Activated CD4-positive, alpha-beta T cell treated with anti-CD3 and anti-CD28 coated beads, Interleukin-2, amount 10 ng/mL, durations not matched to agents 24 days and 14 days (primary cell): ENCODE data around the gene STPG4. TPM values are rescaled to one million over a fixed set of nuclear protein-coding genes. Genes with fewer than 3 reads are reported as not detected.
A peak's percentile ranks its signal among the peaks of the same experiment; 100 is the strongest.

Source experiments
- DNase-seq: peaks from one replicate; pipeline ENCODE4 v3.0.0; 2022
- H3K27ac Mint-ChIP-seq: one replicate; pipeline ENCODE4 v1.8.0; 2022; ENCODE audit warnings: mild to moderate bottlenecking, mixed read lengths
- H3K27me3 Mint-ChIP-seq: one replicate; pipeline ENCODE4 v1.8.0; 2022; ENCODE audit warnings: mixed read lengths
- H3K36me3 Mint-ChIP-seq: one replicate; pipeline ENCODE4 v1.8.0; 2022; ENCODE audit warnings: low read depth, mild to moderate bottlenecking, mixed read lengths
- H3K4me1 Mint-ChIP-seq: one replicate; pipeline ENCODE4 v1.8.0; 2021; ENCODE audit warnings: mixed read lengths
- H3K4me3 Mint-ChIP-seq: one replicate; pipeline ENCODE4 v1.8.0; 2022; ENCODE audit warnings: mild to moderate bottlenecking, moderate library complexity, mixed read lengths
- H3K9me3 Mint-ChIP-seq: one replicate; pipeline ENCODE4 v1.8.0; 2021; ENCODE audit warnings: mixed read lengths
- intact Hi-C: fragments of 100-400 bp; cut with micrococcal nuclease; formaldehyde crosslinking; loops from one replicate; pipeline ENCODE4 v1.15.1; 2023
- total RNA-seq: library from RNA; stranded (reverse); gene quantifications from 2 replicates; pipeline ENCODE4 v1.2.3, GENCODE V29; 2022

Gene STPG4
- total RNA-seq, 1 donor from 2014 or later, result 0.16 TPM

GRCh38 chr2:47050021-47050760 lies 104.9 kb downstream of the STPG4 start:
- Mint-ChIP-seq H3K4me1 (peaks cover 4% of the 10 kb centered on the region), H3K36me3 (peaks cover 41% of the 10 kb centered on the region), H3K27ac (peak overlapping the region; percentile 56), H3K4me3 (no peak overlapping the region), H3K27me3 (no peaks in the 10 kb centered on the region), H3K9me3 (no peaks in the 10 kb centered on the region)
- intact Hi-C loops, result no loop called here
- no peak for DNase-seq

- Mint-ChIP-seq H3K27me3 (no peaks in the 10 kb centered on the region), H3K36me3 (peaks cover 39% of the 10 kb centered on the region), H3K4me1 (peaks cover 4% of the 10 kb centered on the region), H3K27ac (no peak overlapping the region), H3K9me3 (no peaks in the 10 kb centered on the region), H3K4me3 (no peak overlapping the region)
- DNase-seq, result no peak
- intact Hi-C loops, result no loop called here
Measured at GRCh38 chr2:47049502-47049901, 105.6 kb downstream of the STPG4 start.

GRCh38 chr2:47048801-47049480 lies 106.2 kb downstream of the STPG4 start:
- no peak overlapping the region for H3K4me3 Mint-ChIP-seq
- H3K27ac Mint-ChIP-seq, result no peak overlapping the region
- no peak for DNase-seq
- H3K27me3 Mint-ChIP-seq, result no peaks in the 10 kb centered on the region
- intact Hi-C loops, result no loop called here
- H3K4me1 Mint-ChIP-seq, result peaks cover 4% of the 10 kb centered on the region
- H3K36me3 Mint-ChIP-seq, result peaks cover 41% of the 10 kb centered on the region
- no peaks in the 10 kb centered on the region for H3K9me3 Mint-ChIP-seq

GRCh38 chr2:47046271-47046670 lies 108.8 kb downstream of the STPG4 start:
- no peak overlapping the region for H3K4me3 Mint-ChIP-seq
- peaks cover 4% of the 10 kb centered on the region for H3K4me1 Mint-ChIP-seq
- no peaks in the 10 kb centered on the region for H3K9me3 Mint-ChIP-seq
- H3K27ac Mint-ChIP-seq, result no peak overlapping the region
- intact Hi-C loops, result no loop called here
- DNase-seq, result no peak
- H3K27me3 Mint-ChIP-seq, result no peaks in the 10 kb centered on the region
- H3K36me3 Mint-ChIP-seq, result peaks cover 31% of the 10 kb centered on the region

- intact Hi-C loops, result no loop called here
- peaks cover 33% of the 10 kb centered on the region for H3K36me3 Mint-ChIP-seq
- peaks cover 8% of the 10 kb centered on the region for H3K4me1 Mint-ChIP-seq
- H3K9me3 Mint-ChIP-seq, result no peaks in the 10 kb centered on the region
- H3K27ac Mint-ChIP-seq, result no peak overlapping the region
- no peaks in the 10 kb centered on the region for H3K27me3 Mint-ChIP-seq
- no peak for DNase-seq
- no peak overlapping the region for H3K4me3 Mint-ChIP-seq
Measured at GRCh38 chr2:47043891-47044239, 111.2 kb downstream of the STPG4 start.

GRCh38 chr2:47043142-47043890 lies 111.8 kb downstream of the STPG4 start:
- intact Hi-C loops, result no loop called here
- H3K4me3 Mint-ChIP-seq, result no peak overlapping the region
- H3K36me3 Mint-ChIP-seq, result peaks cover 36% of the 10 kb centered on the region
- H3K4me1 Mint-ChIP-seq, result peaks cover 11% of the 10 kb centered on the region
- peak overlapping the region; percentile 11 for H3K27ac Mint-ChIP-seq
- no peaks in the 10 kb centered on the region for H3K27me3 Mint-ChIP-seq
- no peaks in the 10 kb centered on the region for H3K9me3 Mint-ChIP-seq
- DNase-seq, result no peak

GRCh38 chr2:47041891-47042684 lies 113.0 kb downstream of the STPG4 start:
- peaks cover 11% of the 10 kb centered on the region for H3K4me1 Mint-ChIP-seq
- intact Hi-C loops, result no loop called here
- H3K36me3 Mint-ChIP-seq, result peaks cover 33% of the 10 kb centered on the region
- no peaks in the 10 kb centered on the region for H3K27me3 Mint-ChIP-seq
- H3K27ac Mint-ChIP-seq, result no peak overlapping the region
- H3K9me3 Mint-ChIP-seq, result no peaks in the 10 kb centered on the region
- no peak overlapping the region for H3K4me3 Mint-ChIP-seq
- no peak for DNase-seq

GRCh38 chr2:47041063-47041462 lies 114.0 kb downstream of the STPG4 start:
- no peak overlapping the region for H3K27ac Mint-ChIP-seq
- H3K4me3 Mint-ChIP-seq, result no peak overlapping the region
- H3K4me1 Mint-ChIP-seq, result peaks cover 13% of the 10 kb centered on the region
- no peaks in the 10 kb centered on the region for H3K9me3 Mint-ChIP-seq
- intact Hi-C loops, result no loop called here
- no peak for DNase-seq
- H3K36me3 Mint-ChIP-seq, result peaks cover 37% of the 10 kb centered on the region
- no peaks in the 10 kb centered on the region for H3K27me3 Mint-ChIP-seq

- Mint-ChIP-seq H3K4me1 (peaks cover 13% of the 10 kb centered on the region), H3K27me3 (no peaks in the 10 kb centered on the region), H3K9me3 (no peaks in the 10 kb centered on the region), H3K36me3 (peaks cover 33% of the 10 kb centered on the region), H3K4me3 (no peak overlapping the region), H3K27ac (no peak overlapping the region)
- DNase-seq, result no peak
- intact Hi-C loops, result no loop called here
Measured at GRCh38 chr2:47040651-47041050, 114.5 kb downstream of the STPG4 start.

- intact Hi-C loops, result loop anchor here (2.0 kb wide), 1 partner anchor 55 kb away; no protein-coding TSS in a partner anchor
- H3K4me1 Mint-ChIP-seq, result peaks cover 18% of the 10 kb centered on the region
- no peak for DNase-seq
- H3K27me3 Mint-ChIP-seq, result no peaks in the 10 kb centered on the region
- H3K4me3 Mint-ChIP-seq, result no peak overlapping the region
- H3K36me3 Mint-ChIP-seq, result peaks cover 35% of the 10 kb centered on the region
- no peak overlapping the region for H3K27ac Mint-ChIP-seq
- no peaks in the 10 kb centered on the region for H3K9me3 Mint-ChIP-seq
Measured at GRCh38 chr2:47039913-47040562, 115.1 kb downstream of the STPG4 start.

GRCh38 chr2:47039489-47039870 lies 115.6 kb downstream of the STPG4 start:
- H3K9me3 Mint-ChIP-seq, result no peaks in the 10 kb centered on the region
- H3K4me1 Mint-ChIP-seq, result peaks cover 18% of the 10 kb centered on the region
- no peaks in the 10 kb centered on the region for H3K27me3 Mint-ChIP-seq
- DNase-seq, result no peak
- H3K27ac Mint-ChIP-seq, result peak overlapping the region; percentile 90
- intact Hi-C loops, result loop anchor here (2.0 kb wide), 1 partner anchor 55 kb away; no protein-coding TSS in a partner anchor
- H3K36me3 Mint-ChIP-seq, result peaks cover 33% of the 10 kb centered on the region
- H3K4me3 Mint-ChIP-seq, result peak overlapping the region; percentile 51

GRCh38 chr2:47038656-47039488 lies 116.2 kb downstream of the STPG4 start:
- H3K9me3 Mint-ChIP-seq, result no peaks in the 10 kb centered on the region
- H3K27ac Mint-ChIP-seq, result peak overlapping the region; percentile 90
- peaks cover 18% of the 10 kb centered on the region for H3K4me1 Mint-ChIP-seq
- DNase-seq, result peak; percentile 78
- peaks cover 27% of the 10 kb centered on the region for H3K36me3 Mint-ChIP-seq
- peak overlapping the region; percentile 51 for H3K4me3 Mint-ChIP-seq
- no peaks in the 10 kb centered on the region for H3K27me3 Mint-ChIP-seq
- intact Hi-C loops, result loop anchor here (2.0 kb wide), 1 partner anchor 54 kb away; no protein-coding TSS in a partner anchor
